Measurements from ENCODE around the gene ODAD2. TPM values are rescaled to one million over a fixed set of nuclear protein-coding genes. Genes with fewer than 3 reads are reported as not detected.
"Not testable (repeated sequence)": the region's sequence is repeated elsewhere in the genome, so short reads cannot be mapped to it uniquely, and the experiment has no call there.

Gene ODAD2
- polyA plus RNA-seq, 2 donors: 0.12 to 0.31 TPM

GRCh38 chr10:28012990-28013515 is 14.2 kb upstream of the ODAD2 start:
- no peak overlapping the region for H3K27ac ChIP-seq (ENCODE audit: low read depth in 2 of 2, low read length in 1 of 2)
- H3K4me3 ChIP-seq (ENCODE audit: low read depth in 1 of 2, low read length in 2 of 2): no peak overlapping the region
- 45 to 54% methylated on average over 2 of the region's 2 CpGs for WGBS, 2 donors
- no peaks in the 10 kb centered on the region for H3K36me3 ChIP-seq (ENCODE audit: control insufficient read depth in 2 of 2, insufficient read depth in 2 of 2, low read length in 1 of 2)
- H3K4me1 ChIP-seq (ENCODE audit: control insufficient read depth in 2 of 2, insufficient read depth in 2 of 2, low read length in 1 of 2): no peaks in the 10 kb centered on the region
- no peaks in the 10 kb centered on the region for H3K27me3 ChIP-seq (ENCODE audit: control insufficient read depth in 1 of 2, insufficient read depth in 2 of 2, low read length in 2 of 2)
- no peaks in the 10 kb centered on the region for H3K9me3 ChIP-seq (ENCODE audit: control insufficient read depth in 2 of 2, insufficient read depth in 1 of 2, low read depth in 1 of 2, low read length in 1 of 2)

GRCh38 chr10:28010821-28011220 is 11.9 kb upstream of the ODAD2 start:
- Histone ChIP-seq H3K27ac (ENCODE audit: low read depth in 2 of 2, low read length in 1 of 2) (no peak overlapping the region), H3K4me1 (ENCODE audit: control insufficient read depth in 2 of 2, insufficient read depth in 2 of 2, low read length in 1 of 2) (peaks cover 0 to 2% of the 10 kb centered on the region in 2 donors), H3K27me3 (ENCODE audit: control insufficient read depth in 1 of 2, insufficient read depth in 2 of 2, low read length in 2 of 2) (no peaks in the 10 kb centered on the region), H3K9me3 (ENCODE audit: control insufficient read depth in 2 of 2, insufficient read depth in 1 of 2, low read depth in 1 of 2, low read length in 1 of 2) (no peaks in the 10 kb centered on the region), H3K4me3 (ENCODE audit: low read depth in 1 of 2, low read length in 2 of 2) (no peak overlapping the region), H3K36me3 (ENCODE audit: control insufficient read depth in 2 of 2, insufficient read depth in 2 of 2, low read length in 1 of 2) (no peaks in the 10 kb centered on the region)
- WGBS, 2 donors: 94 to 96% methylated on average over 1 of the region's 1 CpG

DNA sequence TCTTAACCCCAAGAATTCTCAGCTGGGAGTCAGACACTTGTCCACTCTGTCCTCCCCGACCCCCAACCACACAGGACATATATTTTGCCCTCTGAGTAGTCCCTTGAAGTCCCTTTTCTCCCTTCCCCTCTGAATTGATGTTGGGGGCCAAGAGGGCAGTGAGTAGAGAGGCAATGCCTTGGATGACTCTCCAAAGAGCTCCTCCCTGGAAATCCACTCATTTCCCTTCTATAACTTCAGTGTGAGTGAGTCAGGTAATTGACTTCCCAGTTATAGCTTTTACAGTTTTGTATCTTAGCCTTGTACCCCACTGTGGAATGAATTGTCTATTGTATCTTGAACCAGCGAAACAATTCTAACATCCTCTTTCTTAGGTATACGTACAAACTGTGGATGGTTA is 9.2 kb upstream of the ODAD2 start:
- H3K4me3 ChIP-seq (ENCODE audit: low read depth in 1 of 2, low read length in 2 of 2): no peak overlapping the region
- no peak overlapping the region for H3K27ac ChIP-seq (ENCODE audit: low read depth in 2 of 2, low read length in 1 of 2)
- peaks cover 0 to 2% of the 10 kb centered on the region in 2 donors for H3K4me1 ChIP-seq (ENCODE audit: control insufficient read depth in 2 of 2, insufficient read depth in 2 of 2, low read length in 1 of 2)
- H3K9me3 ChIP-seq (ENCODE audit: control insufficient read depth in 2 of 2, insufficient read depth in 1 of 2, low read depth in 1 of 2, low read length in 1 of 2): no peaks in the 10 kb centered on the region
- H3K36me3 ChIP-seq (ENCODE audit: control insufficient read depth in 2 of 2, insufficient read depth in 2 of 2, low read length in 1 of 2): no peaks in the 10 kb centered on the region
- H3K27me3 ChIP-seq (ENCODE audit: control insufficient read depth in 1 of 2, insufficient read depth in 2 of 2, low read length in 2 of 2): peaks cover 0 to 3% of the 10 kb centered on the region in 2 donors
- 76 to 83% methylated on average over 3 of the region's 3 CpGs for WGBS, 2 donors

GRCh38 chr10:28001353-28001752 is 2.5 kb upstream of the ODAD2 start:
- no peaks in the 10 kb centered on the region for H3K9me3 ChIP-seq (ENCODE audit: control insufficient read depth in 2 of 2, insufficient read depth in 1 of 2, low read depth in 1 of 2, low read length in 1 of 2)
- peaks cover 0 to 3% of the 10 kb centered on the region in 2 donors for H3K27me3 ChIP-seq (ENCODE audit: control insufficient read depth in 1 of 2, insufficient read depth in 2 of 2, low read length in 2 of 2)
- H3K36me3 ChIP-seq (ENCODE audit: control insufficient read depth in 2 of 2, insufficient read depth in 2 of 2, low read length in 1 of 2): no peaks in the 10 kb centered on the region
- peaks cover 0 to 3% of the 10 kb centered on the region in 2 donors for H3K4me1 ChIP-seq (ENCODE audit: control insufficient read depth in 2 of 2, insufficient read depth in 2 of 2, low read length in 1 of 2)
- WGBS, 2 donors: 86 to 88% methylated on average over 7 of the region's 7 CpGs
- no peak overlapping the region for H3K4me3 ChIP-seq (ENCODE audit: low read depth in 1 of 2, low read length in 2 of 2)
- H3K27ac ChIP-seq (ENCODE audit: low read depth in 2 of 2, low read length in 1 of 2): no peak overlapping the region

- no peaks in the 10 kb centered on the region for H3K27me3 ChIP-seq (ENCODE audit: control insufficient read depth in 1 of 2, insufficient read depth in 2 of 2, low read length in 2 of 2)
- H3K9me3 ChIP-seq (ENCODE audit: control insufficient read depth in 2 of 2, insufficient read depth in 1 of 2, low read depth in 1 of 2, low read length in 1 of 2): no peaks in the 10 kb centered on the region
- H3K4me3 ChIP-seq (ENCODE audit: low read depth in 1 of 2, low read length in 2 of 2): peak overlapping the region; percentile 48 to 61
- H3K4me1 ChIP-seq (ENCODE audit: control insufficient read depth in 2 of 2, insufficient read depth in 2 of 2, low read length in 1 of 2): peaks cover 0 to 3% of the 10 kb centered on the region in 2 donors
- 1 to 2% methylated on average over 46 to 62 of the region's 62 CpGs for WGBS, 2 donors
- no peaks in the 10 kb centered on the region for H3K36me3 ChIP-seq (ENCODE audit: control insufficient read depth in 2 of 2, insufficient read depth in 2 of 2, low read length in 1 of 2)
- peak overlapping the region; percentile 3 to 6 for H3K27ac ChIP-seq (ENCODE audit: low read depth in 2 of 2, low read length in 1 of 2)
Observed at GRCh38 chr10:27998178-27998953, 513 bp downstream of the ODAD2 start.

DNA sequence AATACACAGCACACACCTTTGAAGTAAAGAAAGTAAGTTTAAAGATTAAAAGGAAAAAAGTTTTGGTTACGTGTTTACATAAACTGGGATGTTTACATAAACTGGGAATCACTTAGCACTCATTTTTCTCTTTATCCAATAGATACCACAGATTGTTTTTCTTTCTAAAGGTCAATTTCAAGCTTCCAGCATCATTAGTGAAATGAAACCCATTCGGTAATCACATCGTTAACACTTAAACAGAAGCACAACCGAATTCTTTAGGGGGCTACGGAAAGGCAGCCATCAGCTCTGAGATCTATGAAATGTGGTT is 1.1 kb downstream of the ODAD2 start:
- 13 to 14% methylated on average over 5 of the region's 5 CpGs for WGBS, 2 donors
- Histone ChIP-seq H3K27me3 (ENCODE audit: control insufficient read depth in 1 of 2, insufficient read depth in 2 of 2, low read length in 2 of 2) (no peaks in the 10 kb centered on the region), H3K27ac (ENCODE audit: low read depth in 2 of 2, low read length in 1 of 2) (no peak overlapping the region), H3K4me3 (ENCODE audit: low read depth in 1 of 2, low read length in 2 of 2) (peak overlapping the region; percentile 48 to 61), H3K36me3 (ENCODE audit: control insufficient read depth in 2 of 2, insufficient read depth in 2 of 2, low read length in 1 of 2) (no peaks in the 10 kb centered on the region), H3K9me3 (ENCODE audit: control insufficient read depth in 2 of 2, insufficient read depth in 1 of 2, low read depth in 1 of 2, low read length in 1 of 2) (no peaks in the 10 kb centered on the region), H3K4me1 (ENCODE audit: control insufficient read depth in 2 of 2, insufficient read depth in 2 of 2, low read length in 1 of 2) (peaks cover 0 to 3% of the 10 kb centered on the region in 2 donors)

GRCh38 chr10:27995311-27995710 is 3.6 kb downstream of the ODAD2 start:
- Histone ChIP-seq H3K27me3 (ENCODE audit: control insufficient read depth in 1 of 2, insufficient read depth in 2 of 2, low read length in 2 of 2) (no peaks in the 10 kb centered on the region), H3K4me3 (ENCODE audit: low read depth in 1 of 2, low read length in 2 of 2) (no peak overlapping the region), H3K9me3 (ENCODE audit: control insufficient read depth in 2 of 2, insufficient read depth in 1 of 2, low read depth in 1 of 2, low read length in 1 of 2) (no peaks in the 10 kb centered on the region), H3K27ac (ENCODE audit: low read depth in 2 of 2, low read length in 1 of 2) (no peak overlapping the region), H3K4me1 (ENCODE audit: control insufficient read depth in 2 of 2, insufficient read depth in 2 of 2, low read length in 1 of 2) (peaks cover 0 to 3% of the 10 kb centered on the region in 2 donors), H3K36me3 (ENCODE audit: control insufficient read depth in 2 of 2, insufficient read depth in 2 of 2, low read length in 1 of 2) (no peaks in the 10 kb centered on the region)
- WGBS, 2 donors: 79 to 83% methylated on average over 2 of the region's 2 CpGs

DNA sequence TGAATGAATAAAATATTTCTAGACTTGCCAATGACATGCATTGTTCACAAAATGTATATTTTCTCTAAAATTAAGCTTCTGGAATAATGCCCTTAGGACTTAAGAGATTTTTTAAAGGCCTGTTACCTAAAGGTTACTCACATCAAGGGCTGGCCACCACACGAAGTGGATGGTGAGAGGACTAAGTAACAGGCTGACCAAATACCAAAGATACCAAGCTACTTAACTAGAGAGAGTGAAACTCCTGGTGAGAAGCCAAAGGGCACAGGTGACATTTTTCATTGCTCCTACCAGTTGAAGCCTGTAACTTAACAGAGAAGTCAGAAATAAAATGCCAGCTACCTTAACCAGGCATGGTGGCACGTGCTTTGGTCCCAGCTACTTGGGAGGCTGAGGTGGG is 9.5 kb downstream of the ODAD2 start:
- H3K27me3 ChIP-seq (ENCODE audit: control insufficient read depth in 1 of 2, insufficient read depth in 2 of 2, low read length in 2 of 2); H3K36me3 ChIP-seq (ENCODE audit: control insufficient read depth in 2 of 2, insufficient read depth in 2 of 2, low read length in 1 of 2); H3K9me3 ChIP-seq (ENCODE audit: control insufficient read depth in 2 of 2, insufficient read depth in 1 of 2, low read depth in 1 of 2, low read length in 1 of 2); H3K4me3 ChIP-seq (ENCODE audit: low read depth in 1 of 2, low read length in 2 of 2); H3K27ac ChIP-seq (ENCODE audit: low read depth in 2 of 2, low read length in 1 of 2); H3K4me1 ChIP-seq (ENCODE audit: control insufficient read depth in 2 of 2, insufficient read depth in 2 of 2, low read length in 1 of 2): not testable (repeated sequence)
- WGBS, 2 donors: 69 to 78% methylated on average over 2 of the region's 2 CpGs

- H3K27ac ChIP-seq (ENCODE audit: low read depth in 2 of 2, low read length in 1 of 2): no peak overlapping the region
- peaks cover 0 to 2% of the 10 kb centered on the region in 2 donors for H3K4me1 ChIP-seq (ENCODE audit: control insufficient read depth in 2 of 2, insufficient read depth in 2 of 2, low read length in 1 of 2)
- 28 to 32% methylated on average over 1 of the region's 1 CpG for WGBS, 2 donors
- no peaks in the 10 kb centered on the region for H3K27me3 ChIP-seq (ENCODE audit: control insufficient read depth in 1 of 2, insufficient read depth in 2 of 2, low read length in 2 of 2)
- H3K36me3 ChIP-seq (ENCODE audit: control insufficient read depth in 2 of 2, insufficient read depth in 2 of 2, low read length in 1 of 2): no peaks in the 10 kb centered on the region
- H3K4me3 ChIP-seq (ENCODE audit: low read depth in 1 of 2, low read length in 2 of 2): no peak overlapping the region
- H3K9me3 ChIP-seq (ENCODE audit: control insufficient read depth in 2 of 2, insufficient read depth in 1 of 2, low read depth in 1 of 2, low read length in 1 of 2): no peaks in the 10 kb centered on the region
Observed at GRCh38 chr10:27986821-27987220, 12.1 kb downstream of the ODAD2 start.
